Measurements from ENCODE around the gene CA5B. TPM values are rescaled to one million over a fixed set of nuclear protein-coding genes. Genes with fewer than 3 reads are reported as not detected.
"Not testable (repeated sequence)": the region's sequence is repeated elsewhere in the genome, so short reads cannot be mapped to it uniquely, and the experiment has no call there.

Gene CA5B
- total RNA-seq (2014; rRNA removed; shearing (Covaris generic)), result 5.2 and 6.8 TPM in 2 replicates

- DNase-seq (ENCODE audit: low read depth), result peak; percentile 93
Measured at GRCh38 chrX:15737959-15738902, at the start of gene CA5B. TSS of gene CA5B (plus strand) at chrX:15738270. CDS start at chrX:15750024, 11,754 bp downstream.

- DNase-seq (ENCODE audit: low read depth), result no peak
Measured at GRCh38 chrX:15694941-15695451, 43.1 kb upstream of the CA5B start.

GRCh38 chrX:15696516-15696915 is 41.6 kb upstream of the CA5B start:
- no peak for DNase-seq (ENCODE audit: low read depth)

- no peak for DNase-seq (ENCODE audit: low read depth)
Measured at GRCh38 chrX:15702488-15703371, 35.3 kb upstream of the CA5B start.

- DNase-seq (ENCODE audit: low read depth), result not testable (repeated sequence)
Measured at GRCh38 chrX:15703809-15704208, 34.3 kb upstream of the CA5B start.

GRCh38 chrX:15704273-15704672 is 33.8 kb upstream of the CA5B start:
- not testable (repeated sequence) for DNase-seq (ENCODE audit: low read depth)

GRCh38 chrX:15714529-15714928 is 23.5 kb upstream of the CA5B start:
- DNase-seq (ENCODE audit: low read depth), result peak; percentile 66

GRCh38 chrX:15718283-15718970 is 19.6 kb upstream of the CA5B start:
- peak; percentile 23 for DNase-seq (ENCODE audit: low read depth)

- no peak for DNase-seq (ENCODE audit: low read depth)
Measured at GRCh38 chrX:15719324-15719968, 18.6 kb upstream of the CA5B start.

GRCh38 chrX:15721911-15722310 is 16.2 kb upstream of the CA5B start:
- DNase-seq (ENCODE audit: low read depth), result no peak

- DNase-seq (ENCODE audit: low read depth), result no peak
Measured at GRCh38 chrX:15723887-15724517, 14.1 kb upstream of the CA5B start.

- DNase-seq (ENCODE audit: low read depth), result no peak
Measured at GRCh38 chrX:15724911-15725310, 13.2 kb upstream of the CA5B start.

- not testable (repeated sequence) for DNase-seq (ENCODE audit: low read depth)
Measured at GRCh38 chrX:15731368-15731767, 6.7 kb upstream of the CA5B start.

GRCh38 chrX:15737190-15737958 is 696 bp upstream of the CA5B start:
- DNase-seq (ENCODE audit: low read depth), result peak; percentile 15

- DNase-seq (ENCODE audit: low read depth), result peak; percentile 25
Measured at GRCh38 chrX:15739886-15740285, 1.8 kb downstream of the CA5B start.

- DNase-seq (ENCODE audit: low read depth), result no peak
Measured at GRCh38 chrX:15744181-15744867, 6.3 kb downstream of the CA5B start.

GRCh38 chrX:15745179-15745578 is 7.1 kb downstream of the CA5B start:
- no peak for DNase-seq (ENCODE audit: low read depth)

- DNase-seq (ENCODE audit: low read depth), result not testable (repeated sequence)
Measured at GRCh38 chrX:15746651-15747050, 8.6 kb downstream of the CA5B start.

- DNase-seq (ENCODE audit: low read depth), result no peak
Measured at GRCh38 chrX:15747626-15748173, 9.6 kb downstream of the CA5B start.
